AG09319 (cell line): ENCODE measurements around the gene TIGAR.

Source experiments
- DNase-seq: peaks from one replicate; pipeline ENCODE4 v3.0.0-alpha.2; 2010; ENCODE audit warnings: low read depth; ENCODE audit errors: extremely low read depth
- TF ChIP-seq, protein P1 (sequence below): IDR thresholded peaks from 2 replicates; pipeline ENCODE4 v1.5.1; 2011; ENCODE audit warnings: low read depth, mild to moderate bottlenecking, inconsistent platforms, low read length, moderate library complexity

TIGAR gene

DNA sequence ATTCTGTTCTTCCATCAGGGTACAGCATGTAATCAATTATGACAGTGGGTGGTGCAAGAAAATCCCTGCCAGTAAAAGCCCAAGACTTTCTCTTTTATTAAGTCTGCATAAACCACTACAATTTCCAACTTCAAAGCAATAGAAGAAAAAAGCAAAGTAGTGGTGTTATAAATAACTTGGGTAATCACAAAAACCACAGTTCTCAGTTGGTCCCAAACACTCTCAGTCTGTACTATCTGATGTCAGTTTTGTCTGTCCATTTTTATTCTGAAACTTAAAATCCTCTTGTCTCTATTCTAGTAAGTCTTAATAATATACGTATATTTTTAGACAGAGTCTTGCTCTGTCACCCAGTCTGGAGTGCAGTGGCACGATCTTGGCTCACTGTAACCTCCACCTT, 8.8 kb upstream of the TIGAR start:
- no peak for DNase-seq
- TF ChIP-seq, protein P1, sequence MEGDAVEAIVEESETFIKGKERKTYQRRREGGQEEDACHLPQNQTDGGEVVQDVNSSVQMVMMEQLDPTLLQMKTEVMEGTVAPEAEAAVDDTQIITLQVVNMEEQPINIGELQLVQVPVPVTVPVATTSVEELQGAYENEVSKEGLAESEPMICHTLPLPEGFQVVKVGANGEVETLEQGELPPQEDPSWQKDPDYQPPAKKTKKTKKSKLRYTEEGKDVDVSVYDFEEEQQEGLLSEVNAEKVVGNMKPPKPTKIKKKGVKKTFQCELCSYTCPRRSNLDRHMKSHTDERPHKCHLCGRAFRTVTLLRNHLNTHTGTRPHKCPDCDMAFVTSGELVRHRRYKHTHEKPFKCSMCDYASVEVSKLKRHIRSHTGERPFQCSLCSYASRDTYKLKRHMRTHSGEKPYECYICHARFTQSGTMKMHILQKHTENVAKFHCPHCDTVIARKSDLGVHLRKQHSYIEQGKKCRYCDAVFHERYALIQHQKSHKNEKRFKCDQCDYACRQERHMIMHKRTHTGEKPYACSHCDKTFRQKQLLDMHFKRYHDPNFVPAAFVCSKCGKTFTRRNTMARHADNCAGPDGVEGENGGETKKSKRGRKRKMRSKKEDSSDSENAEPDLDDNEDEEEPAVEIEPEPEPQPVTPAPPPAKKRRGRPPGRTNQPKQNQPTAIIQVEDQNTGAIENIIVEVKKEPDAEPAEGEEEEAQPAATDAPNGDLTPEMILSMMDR = no peak

DNA sequence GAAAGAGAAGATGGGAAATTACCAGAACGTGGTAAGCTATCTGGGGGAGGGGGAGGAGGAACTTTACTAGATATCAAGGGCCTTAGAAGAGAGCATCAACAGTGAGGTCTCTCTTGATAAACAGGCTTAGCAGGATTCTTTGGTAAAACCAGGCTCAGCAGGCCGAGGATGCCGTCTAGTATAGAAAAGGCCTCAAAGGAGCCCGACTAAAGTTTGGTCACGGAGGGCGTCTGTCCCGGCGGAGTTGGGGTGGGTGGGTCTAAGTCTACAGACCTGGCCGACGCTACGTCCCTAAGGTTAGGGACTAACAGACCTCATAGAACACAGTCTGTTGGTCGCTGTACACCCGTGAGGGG, 538 bp upstream of the TIGAR start:
- DNase-seq = no peak

DNA sequence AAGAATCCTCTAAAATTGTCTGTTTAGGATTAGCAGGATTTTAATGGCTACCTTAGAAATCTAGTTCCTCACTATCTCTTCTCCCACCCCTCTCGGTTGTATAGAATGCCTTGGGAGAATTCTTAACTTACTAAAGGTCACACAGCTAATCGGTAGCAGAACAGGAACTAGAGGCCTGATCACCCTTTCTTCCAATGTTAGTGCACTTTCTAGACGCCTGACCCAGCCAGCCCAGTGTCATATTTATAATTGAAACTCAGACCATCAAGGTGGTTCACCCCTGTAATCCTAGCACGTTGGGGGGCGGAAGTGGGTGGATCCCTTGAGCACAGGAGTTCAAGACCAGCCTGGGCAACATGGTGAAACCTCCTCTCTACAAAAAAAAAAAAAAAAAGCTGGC, 1.7 kb downstream of the TIGAR start:
- DNase-seq = no peak
- TF ChIP-seq, protein P1 = no peak

More for the DNA sequence above, 538 bp upstream of the TIGAR start:
- TF ChIP-seq, protein P1 = no peak

DNA sequence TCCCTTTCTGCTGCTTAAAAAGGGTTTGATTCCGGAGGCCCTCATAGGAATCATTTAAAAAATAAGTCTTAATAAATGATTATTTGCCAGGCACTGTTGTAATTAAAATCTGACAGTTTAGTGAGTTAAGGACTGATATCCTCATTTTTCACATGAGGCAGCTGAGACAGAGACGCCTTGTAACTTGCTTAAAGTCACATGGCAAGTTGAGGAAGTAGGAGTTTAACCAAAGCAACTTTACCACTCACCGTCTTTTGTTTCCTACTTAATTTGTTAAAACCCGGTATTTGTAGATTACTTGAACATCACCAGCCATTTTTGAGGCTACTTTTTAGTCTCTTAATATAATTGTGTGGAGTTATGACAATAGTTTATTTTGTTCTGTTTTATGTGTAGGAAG, 2.4 kb downstream of the TIGAR start:
- TF ChIP-seq, protein P1 = no peak
- no peak for DNase-seq

DNA sequence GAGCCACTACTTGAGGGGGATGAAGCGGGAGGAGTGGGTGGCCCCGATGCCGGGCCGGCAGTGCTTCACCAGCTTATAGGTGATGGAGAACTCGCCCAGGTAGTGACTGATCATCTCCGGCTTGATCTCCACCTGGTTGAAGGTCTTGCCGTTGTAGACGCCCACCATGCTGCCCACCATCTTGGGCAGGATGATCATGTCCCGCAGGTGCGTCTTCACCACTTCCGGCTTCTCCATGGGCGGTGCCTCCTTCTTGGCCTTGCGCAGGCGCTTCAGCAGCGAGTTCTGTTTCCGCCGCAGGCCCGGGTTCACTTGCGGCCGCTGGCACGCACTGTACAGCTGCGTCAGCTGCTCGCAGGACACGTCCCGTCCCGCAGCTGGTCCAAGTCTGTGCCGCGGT, 3.4 kb downstream of the TIGAR start:
- DNase-seq = no peak
- TF ChIP-seq, protein P1 = no peak

DNA sequence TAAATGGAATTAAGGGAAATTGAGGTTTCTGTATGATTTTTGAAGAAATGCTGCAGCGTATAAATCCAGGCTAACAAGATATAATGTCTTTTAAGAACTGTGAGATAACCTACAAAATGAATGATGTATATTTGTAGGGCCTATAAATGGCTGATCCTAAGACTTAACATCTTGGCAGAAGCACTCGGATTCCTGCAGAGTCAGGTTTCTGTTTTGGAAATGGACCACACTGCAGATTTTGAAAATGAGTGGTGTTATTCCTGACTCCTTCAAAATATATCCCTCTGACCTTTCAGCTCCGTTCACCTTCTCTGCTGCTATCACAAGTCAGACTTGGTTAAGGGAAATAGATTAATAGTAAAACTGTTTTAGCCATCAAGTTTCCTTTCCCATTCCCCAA, 5.0 kb downstream of the TIGAR start:
- DNase-seq = no peak
- TF ChIP-seq, protein P1 = no peak

DNA sequence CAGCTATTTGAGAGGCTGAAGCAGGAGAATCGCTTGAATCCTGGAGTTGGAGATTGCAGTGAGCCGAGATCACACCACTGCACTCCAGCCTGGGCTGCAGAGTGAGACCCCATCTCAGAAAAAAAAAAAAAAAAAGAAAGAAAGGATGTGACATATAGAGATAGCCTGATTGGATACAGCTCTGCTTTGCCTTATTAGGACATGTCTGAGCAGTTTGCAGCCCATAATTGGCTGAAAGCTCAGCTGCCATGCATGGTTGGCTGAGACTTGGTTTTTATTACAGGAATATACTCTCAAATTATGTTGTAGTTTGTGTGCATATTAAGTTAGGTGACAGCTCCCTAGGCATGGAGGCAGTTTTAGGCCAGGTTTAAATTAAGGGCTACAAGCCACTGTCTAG, 6.3 kb downstream of the TIGAR start:
- no peak for DNase-seq
- TF ChIP-seq, protein P1 = no peak
